Gastrocnemius medialis (tissue), 4 donors: ENCODE results near the gene PLCL1.

Experiments
- POLR2A ChIP-seq, 2 donors: fragments of 450-650 bp; IDR thresholded peaks; one replicate each; pipeline ENCODE4 v1.6.1; 2017; ENCODE audit warnings: antibody characterized with exemption in 2 of 2, mild to moderate bottlenecking in 2 of 2, moderate library complexity in 2 of 2
- TF ChIP-seq, protein P1 (sequence below), 5 experiments: fragments of 450-650 bp in 3 of 5; fragments of 200-600 bp in 2 of 5; sonication (generic) in 2 of 5; IDR thresholded peaks in 4 of 5; conservative IDR thresholded peaks in 1 of 5; 1 replicate in 4 of 5; 2 replicates in 1 of 5; pipeline ENCODE4 v1.5.1; 2016 to 2019; ENCODE audit warnings: antibody characterized with exemption in 5 of 5, mild to moderate bottlenecking in 3 of 5, moderate library complexity in 3 of 5

DNA sequence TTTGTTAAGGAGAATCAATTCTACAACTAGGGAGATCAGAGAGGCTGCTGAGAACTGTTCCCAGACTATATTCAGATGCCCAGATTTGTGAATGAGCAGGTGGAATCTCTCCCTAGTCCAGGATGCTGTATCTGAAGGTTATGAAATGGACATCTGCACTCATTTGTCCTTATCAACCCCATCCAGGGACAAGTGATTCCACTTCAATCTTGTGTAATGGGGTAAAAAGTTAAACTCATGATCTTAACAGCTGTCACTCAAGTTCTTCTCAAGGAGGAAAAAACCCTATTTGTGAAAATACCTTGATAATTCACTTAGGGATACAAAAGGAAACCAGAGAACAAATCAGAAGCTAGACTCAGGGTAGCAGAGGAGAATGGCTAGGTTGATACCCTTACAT is 144.8 kb downstream of the PLCL1 start:
- TF ChIP-seq, protein P1, sequence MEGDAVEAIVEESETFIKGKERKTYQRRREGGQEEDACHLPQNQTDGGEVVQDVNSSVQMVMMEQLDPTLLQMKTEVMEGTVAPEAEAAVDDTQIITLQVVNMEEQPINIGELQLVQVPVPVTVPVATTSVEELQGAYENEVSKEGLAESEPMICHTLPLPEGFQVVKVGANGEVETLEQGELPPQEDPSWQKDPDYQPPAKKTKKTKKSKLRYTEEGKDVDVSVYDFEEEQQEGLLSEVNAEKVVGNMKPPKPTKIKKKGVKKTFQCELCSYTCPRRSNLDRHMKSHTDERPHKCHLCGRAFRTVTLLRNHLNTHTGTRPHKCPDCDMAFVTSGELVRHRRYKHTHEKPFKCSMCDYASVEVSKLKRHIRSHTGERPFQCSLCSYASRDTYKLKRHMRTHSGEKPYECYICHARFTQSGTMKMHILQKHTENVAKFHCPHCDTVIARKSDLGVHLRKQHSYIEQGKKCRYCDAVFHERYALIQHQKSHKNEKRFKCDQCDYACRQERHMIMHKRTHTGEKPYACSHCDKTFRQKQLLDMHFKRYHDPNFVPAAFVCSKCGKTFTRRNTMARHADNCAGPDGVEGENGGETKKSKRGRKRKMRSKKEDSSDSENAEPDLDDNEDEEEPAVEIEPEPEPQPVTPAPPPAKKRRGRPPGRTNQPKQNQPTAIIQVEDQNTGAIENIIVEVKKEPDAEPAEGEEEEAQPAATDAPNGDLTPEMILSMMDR (IDR thresholded peaks at IDR 0.05 in 4 of 5, conservative IDR thresholded peaks at IDR 0.05 in 1 of 5): no peak
- no peak for TF ChIP-seq POLR2A (IDR thresholded peaks at IDR 0.05)
